GM21526 (cell line): ENCODE results near the gene MAPT.

ENCODE experiments used
- ATAC-seq: cut with Tn5 transposase; IDR thresholded peaks from one replicate; pipeline ENCODE4 v1.9.1; 2021; ENCODE audit warnings: moderate library complexity; ENCODE audit not compliant: unreplicated experiment, low FRiP score

MAPT gene

DNA sequence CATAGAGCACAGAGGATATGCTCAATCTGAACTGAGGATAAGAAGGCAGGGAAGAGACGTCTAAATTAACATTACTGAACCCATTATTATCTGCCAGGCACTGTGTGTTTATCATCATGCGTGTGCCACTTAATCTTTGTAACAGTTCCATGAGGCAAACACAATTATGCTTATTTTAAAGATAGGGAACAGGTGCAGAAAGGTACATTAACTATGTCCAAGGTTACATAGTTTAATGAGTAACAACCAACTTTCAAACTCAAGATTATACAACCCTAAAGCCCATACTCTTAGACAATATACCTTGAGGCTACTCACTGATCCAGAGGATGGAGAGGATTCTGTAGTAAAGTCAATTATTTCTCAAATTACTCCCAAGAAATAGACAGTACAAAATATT is 147.9 kb downstream of the MAPT start:
- ATAC-seq, result no peak

DNA sequence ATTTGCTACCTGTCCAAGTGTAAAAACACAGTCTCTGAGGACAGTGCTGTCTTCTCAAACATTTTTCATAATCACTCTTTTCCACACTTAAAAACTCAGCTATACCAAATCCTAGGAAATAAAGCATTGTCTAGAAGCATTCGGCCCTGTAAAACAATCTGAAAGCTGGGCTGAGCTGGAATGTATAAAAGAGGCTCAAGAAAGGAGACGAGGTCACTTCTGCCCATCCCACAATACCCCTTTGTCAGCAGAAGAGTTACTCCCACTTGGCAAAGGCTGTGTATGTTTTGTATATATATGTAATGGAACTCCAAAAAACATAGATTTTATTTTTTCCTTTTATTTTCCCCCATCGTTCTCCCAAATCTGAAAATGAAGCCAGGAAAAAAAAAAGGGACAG is 148.6 kb downstream of the MAPT start:
- no peak for ATAC-seq

DNA sequence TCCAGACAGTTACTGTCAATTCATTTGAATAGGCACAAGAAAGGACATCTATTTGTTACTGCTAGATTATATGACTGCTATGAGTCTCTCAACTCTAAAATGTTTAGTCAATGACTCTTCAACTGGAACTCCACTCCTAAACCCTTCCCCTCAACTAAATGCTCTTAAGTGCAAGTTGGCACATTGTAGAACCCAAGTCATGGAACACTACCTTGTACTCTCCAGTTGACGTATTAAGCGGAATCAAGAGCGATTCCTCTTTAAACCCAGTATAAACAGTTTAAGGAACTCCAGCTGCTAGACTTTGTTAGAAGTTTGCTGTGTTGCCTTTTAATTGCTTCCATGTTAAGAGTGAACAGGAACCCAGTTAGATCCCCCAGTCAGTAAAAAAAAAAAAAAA is 149.3 kb downstream of the MAPT start:
- ATAC-seq, result no peak

DNA sequence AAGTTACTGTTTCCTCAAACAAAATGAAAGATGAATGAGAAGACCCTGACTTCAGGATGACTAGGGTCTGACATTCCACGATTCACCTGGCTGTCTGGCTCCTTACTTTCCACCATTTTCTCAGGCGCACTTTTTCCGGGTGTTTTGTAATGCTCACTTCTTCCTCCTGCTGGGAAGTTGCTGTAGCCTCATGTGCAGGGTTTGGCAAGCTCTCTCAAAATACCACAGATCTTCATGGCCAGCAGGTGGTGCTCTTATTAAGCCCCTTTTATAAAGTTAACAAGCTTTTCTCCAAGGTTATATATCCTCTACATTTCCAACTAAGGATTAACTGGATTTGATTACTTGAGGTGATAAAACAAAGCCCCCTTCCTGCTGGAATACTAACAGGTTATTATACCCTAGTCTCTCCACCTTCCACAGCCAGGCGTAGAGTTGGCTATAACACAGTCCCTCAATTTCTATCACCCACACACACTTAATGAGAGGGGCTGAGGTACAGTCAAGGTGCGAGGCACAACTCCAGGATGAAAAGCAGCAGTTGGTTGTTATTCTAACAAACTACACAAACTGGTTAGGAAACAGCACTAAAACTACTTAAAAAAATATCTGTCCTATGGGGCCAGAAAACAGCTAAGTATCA is 150.1 kb downstream of the MAPT start:
- ATAC-seq, result no peak

DNA sequence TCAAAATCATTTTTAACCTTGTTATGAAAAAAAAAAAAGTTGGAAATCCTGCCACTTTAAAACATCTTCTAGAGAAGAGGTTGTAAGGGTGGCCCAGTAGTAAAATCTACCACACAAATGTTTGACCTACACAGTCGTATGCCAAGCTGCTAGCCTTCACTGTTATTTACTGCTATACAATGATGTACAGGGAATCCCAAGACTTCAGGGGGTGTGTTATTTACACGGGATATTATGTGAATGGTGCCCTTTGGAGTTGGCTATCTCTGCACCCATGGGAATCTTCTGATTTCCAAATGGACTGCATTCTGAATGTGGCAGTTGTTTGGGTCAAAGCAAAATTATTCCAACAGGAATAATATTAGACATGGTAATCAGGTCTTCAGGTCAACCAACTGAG is 150.6 kb downstream of the MAPT start:
- ATAC-seq, result no peak

DNA sequence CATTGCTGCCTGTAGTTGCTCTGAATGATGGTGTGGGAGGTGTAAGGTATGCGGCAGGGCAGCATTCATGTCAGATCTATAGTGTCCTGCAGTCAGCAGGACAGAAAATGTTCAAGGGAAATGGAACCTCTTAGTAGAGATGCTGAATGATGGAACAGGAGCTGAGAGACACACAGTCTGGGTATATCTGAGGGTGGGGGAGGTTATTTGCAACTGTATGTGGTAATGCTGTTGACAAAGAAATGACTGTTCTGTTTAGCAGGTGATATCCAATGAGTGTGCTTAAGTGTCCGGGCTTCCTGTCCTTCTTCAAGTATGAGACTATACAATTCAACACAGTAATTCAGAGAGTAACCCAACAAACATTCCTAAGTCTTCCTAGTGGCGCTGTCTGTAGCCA is 151.3 kb downstream of the MAPT start:
- no peak for ATAC-seq

DNA sequence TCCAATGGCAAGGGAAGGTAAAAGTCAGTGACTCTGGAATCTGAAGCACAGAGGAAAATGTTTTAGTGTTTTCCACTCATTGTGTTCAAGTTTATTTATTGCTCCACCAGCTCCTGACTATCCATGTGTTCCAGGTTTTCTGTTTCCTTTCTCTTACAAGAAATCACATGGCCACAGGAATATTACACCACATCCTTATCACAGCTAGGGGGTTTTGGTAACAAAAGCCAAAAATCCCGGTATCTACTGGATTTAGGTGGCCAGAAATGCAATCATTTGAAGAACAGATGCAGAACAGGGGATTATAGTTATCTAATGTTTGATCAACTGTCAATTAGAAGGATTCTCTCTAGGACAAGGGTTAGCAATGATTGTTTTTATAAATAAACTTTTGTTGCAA is 152.6 kb downstream of the MAPT start:
- no peak for ATAC-seq

DNA sequence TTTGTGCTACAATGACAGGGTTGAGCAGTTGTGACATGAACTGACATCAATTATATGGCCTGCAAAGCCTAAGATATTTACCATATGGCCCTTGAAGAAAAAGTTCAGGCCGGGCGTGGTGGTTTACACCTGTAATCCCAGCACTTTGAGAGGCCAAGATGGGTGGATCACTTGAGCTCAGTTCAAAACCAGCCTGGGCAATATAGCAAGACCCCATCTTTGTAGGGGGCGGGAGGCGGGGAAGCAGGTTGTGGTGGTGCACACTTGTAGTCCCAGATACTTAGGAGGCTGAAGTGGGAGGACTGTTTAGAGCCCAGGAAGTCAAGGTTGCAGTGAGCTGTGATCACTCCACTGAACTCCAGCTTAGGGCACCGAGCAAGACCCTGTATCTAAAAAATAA is 153.0 kb downstream of the MAPT start:
- no peak for ATAC-seq

DNA sequence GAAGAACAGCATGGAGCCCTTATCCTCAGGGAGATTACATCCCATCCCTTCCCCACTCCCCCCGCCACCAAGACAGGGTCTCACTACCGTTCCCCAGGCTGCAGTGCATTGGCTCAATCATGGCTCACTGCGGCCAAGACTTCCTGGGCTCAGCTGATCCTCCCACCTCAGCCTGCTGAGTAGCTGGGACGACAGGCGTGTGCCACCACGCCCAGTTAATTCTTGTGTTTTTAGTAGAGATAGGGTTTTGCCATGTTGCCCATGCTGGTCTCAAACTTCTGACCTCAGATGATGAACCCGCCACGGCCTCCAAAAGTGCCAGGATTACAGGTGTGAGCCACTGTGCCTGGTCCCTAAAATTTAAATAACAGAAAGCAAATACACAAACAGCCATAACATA is 153.5 kb downstream of the MAPT start:
- no peak for ATAC-seq

DNA sequence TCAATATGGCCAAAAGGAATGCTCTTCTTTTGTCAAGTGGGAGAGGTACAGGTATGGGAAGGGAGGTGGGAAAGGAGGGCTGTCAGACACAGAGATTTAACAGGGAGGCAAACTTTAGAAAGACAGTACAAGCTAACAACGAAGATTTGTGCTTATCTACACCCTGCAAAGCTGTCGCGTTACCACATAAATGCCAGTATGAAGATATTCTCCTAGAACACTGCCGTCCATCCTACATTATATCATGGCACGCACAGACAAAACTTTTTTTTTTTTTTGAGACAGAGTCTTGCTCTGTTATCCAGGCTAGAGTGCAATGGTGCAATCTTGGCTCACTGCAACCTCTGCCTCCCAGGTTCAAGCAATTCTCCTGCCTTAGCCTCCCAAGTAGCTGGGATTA is 155.3 kb downstream of the MAPT start:
- no peak for ATAC-seq

DNA sequence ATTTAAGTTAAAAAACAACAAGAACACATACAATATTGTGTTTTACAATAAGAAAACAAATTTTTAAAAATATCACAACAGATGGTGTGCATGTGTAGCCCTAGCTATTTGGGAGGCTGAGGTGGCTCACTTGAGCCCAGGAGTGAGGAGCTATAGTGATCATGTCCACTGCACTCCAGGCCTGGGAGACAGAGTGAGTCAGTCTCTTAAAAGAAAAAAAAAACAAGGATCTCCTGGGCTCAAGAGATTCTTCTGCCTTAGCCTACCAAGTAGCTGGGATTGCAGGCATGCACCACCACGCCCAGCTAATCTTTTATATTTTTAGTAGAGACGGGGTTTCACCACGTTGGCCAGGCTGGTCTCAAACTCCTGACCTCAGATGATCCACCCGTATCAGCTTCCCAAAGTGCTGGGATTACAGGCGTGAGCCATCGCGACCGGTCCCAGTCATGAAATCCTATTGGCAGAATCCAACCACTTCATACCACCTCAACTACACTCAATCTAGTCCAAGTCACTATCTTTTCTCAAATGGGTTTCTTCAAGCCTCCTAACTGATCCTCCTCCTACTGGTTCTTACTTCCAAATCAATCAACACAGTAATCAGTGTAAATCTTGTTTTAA is 159.7 kb downstream of the MAPT start:
- ATAC-seq, result no peak

DNA sequence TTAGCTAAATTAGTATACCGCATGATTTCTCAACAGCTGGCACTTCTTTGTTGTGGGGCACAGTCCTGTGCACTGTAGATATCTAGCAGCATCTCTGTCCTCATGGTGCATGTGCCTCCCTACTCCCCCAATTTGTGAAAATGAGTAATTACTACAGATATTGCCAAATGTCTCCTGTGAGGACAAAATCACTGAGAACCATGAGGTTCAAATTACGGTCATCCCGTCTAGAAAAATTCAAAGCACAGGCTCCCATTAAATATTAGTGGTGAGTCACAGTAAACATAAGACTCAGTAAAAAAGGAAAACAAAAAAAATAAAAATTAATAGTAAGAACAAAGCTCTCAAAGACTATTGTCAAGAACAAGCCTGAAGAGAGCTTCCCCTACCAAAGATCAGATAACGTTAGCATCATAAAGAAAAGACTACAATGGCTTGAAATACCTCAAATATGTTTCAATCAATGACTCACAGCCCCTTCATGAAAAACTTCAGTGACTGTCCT is 162.5 kb downstream of the MAPT start:
- no peak for ATAC-seq

DNA sequence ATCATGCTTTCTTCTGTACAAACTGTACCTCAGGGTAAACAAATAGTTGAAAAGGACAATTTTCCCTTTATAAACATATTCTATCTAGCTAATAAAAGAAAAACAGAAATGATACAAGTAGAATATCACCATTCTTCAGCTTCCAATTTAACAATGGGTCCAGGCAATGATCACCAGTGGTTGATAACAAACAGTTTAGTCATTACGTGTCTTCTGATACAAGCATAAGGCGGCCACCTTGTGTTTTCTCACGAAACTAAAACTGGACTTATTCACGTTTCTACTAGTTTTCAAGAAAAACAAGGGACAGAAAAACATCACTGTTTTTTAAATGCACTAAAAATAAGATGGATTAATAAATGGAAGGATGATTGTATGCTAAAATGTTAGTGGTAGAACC is 163.0 kb downstream of the MAPT start:
- ATAC-seq, result no peak

DNA sequence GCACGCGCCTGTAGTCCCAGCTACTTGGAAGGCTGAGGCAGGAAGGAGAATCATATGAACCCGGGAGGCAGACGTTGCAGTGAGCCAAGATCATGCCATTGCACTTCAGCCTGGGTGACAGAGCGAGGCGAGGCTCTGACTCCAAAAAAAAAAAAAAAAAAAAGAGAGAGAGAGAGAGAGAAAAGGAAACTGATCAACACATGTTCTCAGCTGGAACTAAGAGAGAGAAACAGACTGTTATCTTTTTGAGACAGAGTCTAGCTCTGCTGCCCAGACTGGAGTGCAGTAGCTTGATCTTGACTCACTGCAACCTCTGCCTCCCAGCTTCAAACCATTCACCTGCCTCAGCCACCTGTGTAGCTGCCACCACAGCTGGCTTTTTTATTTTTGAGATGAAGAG is 165.1 kb downstream of the MAPT start:
- ATAC-seq, result no peak

DNA sequence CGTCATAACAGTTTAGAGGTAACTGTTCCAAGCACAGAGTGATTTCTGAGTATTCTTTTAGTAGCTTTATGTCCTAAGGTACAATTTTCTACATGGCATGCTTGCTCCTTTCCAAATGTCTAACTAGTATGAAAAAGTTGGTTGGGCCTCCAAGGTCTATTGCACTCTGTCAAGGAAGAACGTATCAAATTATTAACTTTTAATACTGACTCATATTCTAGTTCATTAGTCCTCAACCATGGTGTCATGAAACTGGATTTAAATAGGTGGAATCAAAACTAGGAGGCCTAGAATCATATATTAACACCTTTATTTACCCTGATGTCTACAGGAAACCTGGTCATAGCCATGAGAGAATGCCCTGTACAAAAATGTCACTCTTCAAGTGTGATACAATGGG is 166.1 kb downstream of the MAPT start:
- ATAC-seq, result no peak

DNA sequence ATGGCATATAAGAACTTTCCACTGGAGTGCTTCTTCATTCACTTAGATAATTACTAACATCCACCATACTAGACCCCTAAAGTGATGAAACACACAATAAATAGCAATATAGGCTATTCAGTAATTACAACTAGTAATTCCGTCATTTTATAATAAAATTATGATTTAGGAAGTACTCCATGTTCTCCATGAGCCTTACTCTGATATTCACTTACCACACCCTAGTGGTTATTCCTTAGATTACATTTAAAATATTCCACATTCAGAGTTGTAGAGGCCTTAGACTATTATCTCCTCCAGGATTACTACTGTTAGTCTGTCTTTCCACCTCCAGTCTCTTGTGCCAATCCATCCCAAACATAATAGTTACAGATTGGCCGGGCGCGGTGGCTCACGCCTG is 167.1 kb downstream of the MAPT start:
- ATAC-seq, result no peak

DNA sequence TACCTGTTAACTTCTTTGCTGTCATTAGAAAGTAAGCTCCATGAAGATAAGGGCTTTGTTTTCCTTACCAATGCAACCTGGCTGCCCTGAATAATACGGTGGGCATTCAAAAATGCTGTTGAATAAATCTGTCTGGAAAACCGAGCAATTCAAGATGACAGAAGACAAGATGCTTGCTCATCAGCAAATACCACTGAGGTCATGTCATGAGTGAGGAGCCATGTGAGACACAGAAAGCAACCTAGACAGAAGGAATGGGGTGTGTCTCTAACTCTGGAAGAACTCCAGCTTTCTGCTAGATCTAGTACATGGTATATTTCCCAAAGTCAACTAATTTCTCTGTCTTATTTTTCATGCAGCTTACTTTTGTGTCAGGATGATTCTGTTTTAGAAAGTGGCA is 168.9 kb downstream of the MAPT start:
- no peak for ATAC-seq

DNA sequence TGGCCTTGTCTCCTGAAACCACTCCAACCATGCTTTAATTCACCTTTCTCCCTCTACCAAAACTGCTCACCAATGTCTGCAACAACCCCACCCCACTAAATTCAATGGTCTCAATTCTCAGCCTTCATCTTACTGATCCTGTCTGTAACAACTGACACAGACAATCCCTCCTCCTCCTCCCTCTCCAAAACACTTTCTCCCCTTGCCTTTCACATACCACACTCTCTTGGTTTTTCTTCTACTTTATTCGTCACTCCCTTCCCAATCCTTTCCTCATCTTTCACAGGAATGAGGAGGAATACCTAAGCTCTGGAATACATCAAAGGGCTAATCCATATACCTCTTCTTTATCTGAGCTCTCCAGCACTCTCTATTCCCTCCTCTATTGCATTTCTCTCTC is 170.1 kb downstream of the MAPT start:
- no peak for ATAC-seq

DNA sequence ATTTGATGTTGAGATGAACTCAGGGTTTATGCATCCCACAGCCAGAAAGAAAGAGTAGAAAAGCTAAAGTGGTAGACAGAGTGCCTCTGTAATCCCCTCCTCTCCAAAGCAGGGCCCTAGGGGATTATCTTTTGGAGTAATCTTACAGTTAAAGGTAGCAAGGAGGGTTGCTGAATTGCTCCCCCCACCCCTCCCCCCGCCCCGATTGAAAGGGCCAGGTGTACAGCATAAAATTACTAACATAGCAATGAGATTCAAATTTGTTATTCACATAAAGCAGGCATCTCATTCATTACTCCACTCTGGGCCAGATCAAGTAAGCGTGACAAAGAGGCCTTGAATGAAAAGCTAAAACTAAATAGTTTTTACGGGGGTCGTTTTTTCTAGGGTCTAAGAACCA is 177.4 kb downstream of the MAPT start:
- ATAC-seq, result no peak

DNA sequence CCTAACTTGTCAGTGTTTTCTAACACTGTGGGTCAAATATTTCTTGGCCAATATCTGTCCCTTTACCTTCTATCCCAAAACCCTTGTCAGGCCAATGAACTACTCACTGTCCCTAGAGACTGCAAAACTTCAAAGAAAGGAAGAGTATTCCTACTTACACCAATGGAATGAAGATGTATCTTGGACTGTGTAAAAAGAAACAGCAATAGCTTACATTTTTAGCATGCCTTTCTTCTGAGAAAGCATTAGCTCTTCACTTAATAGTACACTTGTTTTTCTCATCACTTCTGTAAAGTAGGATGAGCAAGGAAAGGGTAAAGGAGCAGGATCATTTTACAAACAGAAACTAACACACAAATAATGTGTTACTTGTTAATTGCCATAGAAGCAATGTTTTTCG is 178.6 kb downstream of the MAPT start:
- no peak for ATAC-seq

DNA sequence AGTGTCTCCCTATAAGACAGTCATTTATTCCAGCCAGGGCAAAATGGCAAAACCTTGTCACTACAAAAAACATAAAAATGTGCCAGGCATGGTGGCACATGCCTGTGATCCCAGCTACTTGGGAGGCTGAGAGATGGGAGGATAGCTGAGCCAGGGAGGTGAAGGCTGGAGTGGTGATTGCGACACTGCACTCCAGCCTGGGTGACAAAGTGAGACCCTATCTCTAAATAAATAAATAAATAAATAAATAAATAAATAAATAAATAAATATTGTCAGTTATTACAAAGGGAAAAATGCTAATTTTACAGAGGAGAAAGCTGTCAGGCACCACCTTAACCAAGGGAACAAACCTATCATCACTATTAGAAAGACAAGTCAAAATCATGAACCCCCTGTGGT is 180.2 kb downstream of the MAPT start:
- no peak for ATAC-seq
